Suppressor macrophage treated with lipopolysaccharide for 1 hour (primary cell): ENCODE data around the gene ITGB8.
"Not testable (repeated sequence)": the region's sequence is repeated elsewhere in the genome, so short reads cannot be mapped to it uniquely, and the experiment has no call there.

Experiments
- DNase-seq, 3 donors: peaks; one replicate each; pipeline ENCODE4 v3.0.0-alpha.2; 2020 to 2022

Gene ITGB8

GRCh38 chr7:20330239-20330927 lies at the start of gene ITGB8:
Gene ITGB8, plus strand, starts transcription at chr7:20330900. Its CDS starts 907 bp downstream, at chr7:20331807.
- DNase-seq: peak; percentile 98

DNA sequence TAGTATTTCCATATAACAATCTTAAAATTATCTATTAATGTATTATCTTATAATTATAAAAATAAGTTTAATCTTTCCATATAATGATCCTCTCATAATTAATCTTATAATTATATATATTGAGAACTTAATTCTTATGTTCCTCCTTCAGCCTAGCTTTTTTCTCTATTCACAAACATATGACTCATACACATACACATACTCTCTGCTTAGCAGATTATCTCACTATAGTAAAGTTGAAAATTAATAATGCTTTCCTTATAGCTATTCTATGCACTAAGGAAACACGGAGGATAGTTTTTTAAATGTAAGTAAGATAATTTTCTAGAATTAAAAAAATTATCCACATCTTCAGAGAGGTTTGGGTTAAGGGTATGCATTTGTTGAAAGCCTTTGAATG lies 47.7 kb upstream of the ITGB8 start:
- DNase-seq: peak in 2 of 3 donors; percentile 53 to 57

- DNase-seq: no peak
These were observed 47.3 kb upstream of the ITGB8 start for GRCh38 chr7:20283385-20283784.

DNA sequence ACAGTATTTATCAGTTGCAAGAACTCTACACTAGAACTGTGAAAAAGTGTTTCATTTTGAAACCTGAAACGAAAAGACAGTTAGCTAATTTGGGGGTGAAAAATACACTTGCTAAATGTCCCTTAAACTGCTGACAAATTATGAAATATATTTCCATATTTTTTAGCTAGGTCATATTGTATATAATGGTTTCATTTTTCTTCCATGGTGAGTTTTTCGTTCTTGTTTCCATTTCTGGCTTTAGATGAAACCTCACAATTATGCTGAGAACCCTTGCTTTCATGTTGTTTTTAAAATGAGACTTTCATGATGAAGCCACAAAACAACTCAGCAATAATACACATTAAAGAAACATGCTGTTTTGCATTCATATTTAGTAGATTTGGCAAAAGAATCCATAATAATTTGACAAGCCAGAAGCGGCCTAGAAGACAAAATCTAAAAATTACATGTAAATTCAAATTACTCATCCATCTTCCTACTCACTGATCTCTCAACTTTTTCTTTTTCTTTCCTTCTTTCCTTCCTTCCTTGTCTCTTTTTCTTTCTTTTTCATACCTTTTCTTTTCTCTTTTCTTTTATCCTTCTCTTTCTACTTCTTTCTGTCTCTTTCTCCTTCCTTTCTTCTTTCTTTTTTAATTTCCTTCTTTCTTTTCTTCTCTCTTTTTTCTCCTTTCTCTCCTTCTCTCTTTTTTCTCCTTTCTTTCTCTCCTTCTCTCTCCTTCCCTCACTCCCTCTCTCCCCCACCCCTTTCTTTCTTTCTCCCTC lies 46.5 kb upstream of the ITGB8 start:
- DNase-seq: peak in 1 of 3 donors; percentile 39

DNA sequence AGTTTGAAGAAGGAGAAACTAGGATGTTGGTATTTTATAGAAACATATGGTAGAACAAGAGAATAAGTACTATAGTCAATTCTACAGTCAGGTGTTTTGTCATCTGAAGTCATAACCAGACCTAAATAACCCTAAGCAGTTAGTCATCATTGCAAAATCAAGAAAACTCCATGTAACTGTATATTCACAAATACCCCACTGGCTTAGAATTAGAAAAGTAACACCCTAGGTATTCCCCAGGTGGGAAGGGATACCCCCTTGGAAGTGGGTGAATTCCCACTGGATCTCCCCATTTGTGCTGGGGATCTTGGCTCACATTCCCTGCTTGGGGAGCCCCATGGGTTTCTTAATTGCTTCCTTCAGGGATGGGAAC lies 45.9 kb upstream of the ITGB8 start:
- DNase-seq: peak; percentile 68 to 81 (median 75)

- DNase-seq: no peak
These were observed 43.4 kb upstream of the ITGB8 start for GRCh38 chr7:20287317-20287716.

- DNase-seq: no peak
These were observed 42.7 kb upstream of the ITGB8 start for GRCh38 chr7:20288036-20288435.

- peak in 2 of 3 donors; percentile 44 to 54 for DNase-seq
These were observed 40.1 kb upstream of the ITGB8 start for GRCh38 chr7:20290505-20291111.

DNA sequence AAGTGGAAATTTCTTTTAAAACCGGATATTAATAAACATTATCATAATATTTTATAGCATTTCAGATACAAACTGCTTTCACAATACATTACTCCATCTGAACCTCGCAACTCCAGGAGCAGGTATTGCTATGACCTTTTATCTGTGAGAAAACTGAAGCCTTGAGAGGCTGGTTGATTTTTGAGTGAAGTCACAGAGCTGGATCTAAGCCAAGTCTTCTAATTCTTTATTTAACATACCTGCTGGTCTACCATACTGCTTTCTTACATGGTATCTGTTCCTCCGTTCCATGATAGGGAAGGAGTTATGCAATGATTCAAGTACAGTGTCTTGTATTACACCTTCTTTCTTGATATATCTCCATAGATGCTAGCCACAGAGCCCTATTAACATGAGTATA lies 37.4 kb upstream of the ITGB8 start:
- DNase-seq: no peak

DNA sequence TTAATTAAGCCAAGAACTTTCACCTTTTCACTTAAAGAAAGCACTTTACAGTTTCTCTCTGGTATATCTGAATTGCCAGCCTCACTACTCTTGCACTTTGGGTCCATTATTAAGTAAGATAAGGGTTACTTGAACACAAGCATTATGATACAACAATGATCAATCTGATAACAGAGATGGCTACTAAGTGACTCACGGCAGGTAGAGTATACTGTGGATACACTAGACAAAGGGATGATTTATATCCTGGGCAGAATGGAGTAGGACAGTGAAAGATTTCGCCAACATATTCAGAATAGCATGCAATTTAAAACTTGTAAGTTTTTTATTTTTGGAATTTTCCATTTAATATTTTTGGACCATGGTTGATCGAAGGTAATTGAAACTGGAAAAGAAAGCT lies 34.3 kb upstream of the ITGB8 start:
- DNase-seq: no peak

DNA sequence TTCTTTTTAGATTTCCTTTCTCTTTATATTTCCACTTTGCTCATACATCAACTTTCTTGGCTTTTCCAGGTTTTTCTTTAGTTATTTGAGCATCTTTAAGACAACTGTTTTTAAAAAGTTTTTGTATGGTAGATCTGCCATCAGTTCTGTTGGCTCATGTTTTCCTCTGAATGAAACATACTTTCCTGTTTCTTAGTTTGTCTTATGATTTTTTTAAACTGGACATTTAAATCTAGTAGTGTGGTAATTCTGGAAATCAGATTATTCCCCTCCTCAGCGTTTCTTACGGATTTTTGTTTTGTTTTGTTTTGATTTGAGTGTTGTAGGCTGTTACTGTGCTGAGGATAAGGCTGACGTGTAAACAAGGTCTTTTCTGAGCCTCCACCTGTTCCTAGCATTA lies 33.8 kb upstream of the ITGB8 start:
- DNase-seq: peak in 2 of 3 donors; percentile 31 to 50

GRCh38 chr7:20298486-20298901 lies 32.2 kb upstream of the ITGB8 start:
- peak; percentile 16 to 66 (median 47) for DNase-seq

DNA sequence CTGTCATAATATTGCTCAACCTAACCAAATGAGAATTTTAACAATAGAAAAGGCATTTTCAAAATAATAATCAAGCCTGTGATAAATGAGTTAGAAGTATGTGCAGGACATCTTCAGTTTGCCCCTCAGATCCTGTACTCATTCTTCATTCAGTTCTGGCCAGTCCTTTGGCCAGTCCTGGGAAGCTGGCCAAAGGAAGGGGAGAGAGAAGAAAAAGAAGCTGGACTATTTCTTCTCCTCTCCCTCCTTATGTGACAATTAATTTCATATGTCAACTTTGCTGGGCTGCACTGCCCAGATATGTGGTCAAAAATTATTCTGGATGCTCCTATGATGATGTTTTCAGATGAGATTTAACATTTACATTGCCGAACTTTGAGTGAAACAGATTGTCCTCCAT lies 31.6 kb upstream of the ITGB8 start:
- DNase-seq: no peak

- peak; percentile 59 to 70 (median 70) for DNase-seq
These were observed 30.9 kb upstream of the ITGB8 start for GRCh38 chr7:20299647-20300312.

GRCh38 chr7:20301311-20301939 lies 29.3 kb upstream of the ITGB8 start:
- peak; percentile 57 to 88 (median 87) for DNase-seq

DNA sequence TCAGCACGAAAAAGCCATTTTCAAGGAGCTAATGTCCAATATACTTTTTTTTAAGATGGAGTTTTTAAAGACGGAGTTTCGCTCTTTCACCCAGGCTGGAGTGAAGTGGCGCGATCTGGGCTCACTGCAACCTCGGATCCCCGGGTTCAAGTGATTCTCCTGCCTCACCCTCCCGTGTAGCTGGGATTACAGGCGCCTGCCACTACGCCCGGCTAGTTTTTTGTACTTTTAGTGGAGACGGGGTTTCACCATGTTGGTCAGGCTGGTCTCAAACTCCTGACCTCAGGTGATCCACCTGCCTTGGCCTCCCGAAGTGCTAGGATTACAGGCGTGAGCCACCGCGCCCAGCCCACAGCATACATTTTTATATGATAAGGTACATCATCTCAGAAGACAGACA lies 28.4 kb upstream of the ITGB8 start:
- DNase-seq: not testable (repeated sequence)

DNA sequence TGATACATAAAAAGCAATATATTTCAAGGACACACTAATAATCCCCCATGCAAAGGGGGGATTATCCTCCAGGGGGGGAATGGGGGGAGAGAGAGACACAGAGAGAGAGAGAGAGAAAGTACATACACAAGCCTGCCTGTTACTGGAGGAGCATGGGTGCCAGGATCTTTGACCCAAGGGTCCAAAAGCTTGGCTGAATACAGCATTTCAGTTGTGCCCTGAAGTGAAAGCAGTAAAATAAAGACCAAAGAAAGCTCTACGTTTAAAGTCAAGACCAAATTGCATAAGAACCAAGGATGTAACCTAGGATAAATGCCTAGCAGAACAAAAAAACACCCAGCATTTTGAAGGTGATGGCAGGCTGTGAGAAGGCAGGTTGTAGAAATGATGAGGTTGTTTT lies 27.8 kb upstream of the ITGB8 start:
- no peak for DNase-seq

DNA sequence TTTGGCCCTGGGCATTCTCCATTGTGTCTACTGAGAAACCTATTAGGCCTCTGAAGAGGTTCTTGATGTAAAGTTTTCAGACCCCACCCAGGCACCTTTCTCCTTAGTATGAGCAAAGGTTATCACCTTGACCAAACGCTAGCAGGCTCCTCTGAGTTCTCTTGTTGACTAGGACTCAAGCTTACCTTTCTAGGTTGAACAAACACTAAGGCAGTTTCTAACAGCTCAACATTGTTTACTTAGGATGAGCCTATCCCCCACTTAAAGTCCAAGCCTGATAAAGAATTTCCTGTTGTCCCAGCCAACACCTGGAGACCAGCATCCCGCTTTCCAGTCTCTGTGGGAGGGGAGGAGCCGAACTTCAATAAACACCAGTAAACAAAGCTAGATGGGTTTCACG lies 26.3 kb upstream of the ITGB8 start:
- no peak for DNase-seq

DNA sequence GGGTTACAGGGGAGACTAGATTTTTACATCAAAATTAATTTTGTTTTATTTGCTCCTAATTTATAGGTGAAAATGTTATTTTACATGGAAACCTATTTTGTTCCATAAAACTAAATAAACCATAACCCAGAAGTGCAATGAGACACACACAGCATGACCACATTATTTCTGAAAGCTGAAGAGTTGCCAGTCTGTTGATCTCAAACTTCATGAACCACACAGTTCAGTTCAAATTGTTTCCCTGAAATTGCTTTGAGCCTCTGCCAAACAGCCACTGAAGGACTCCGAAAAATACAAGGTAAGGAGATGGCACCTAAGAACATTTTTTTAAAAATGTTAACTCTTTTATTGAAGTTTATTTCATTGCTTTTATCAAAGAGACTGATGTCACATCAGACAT lies 25.0 kb upstream of the ITGB8 start:
- no peak for DNase-seq

DNA sequence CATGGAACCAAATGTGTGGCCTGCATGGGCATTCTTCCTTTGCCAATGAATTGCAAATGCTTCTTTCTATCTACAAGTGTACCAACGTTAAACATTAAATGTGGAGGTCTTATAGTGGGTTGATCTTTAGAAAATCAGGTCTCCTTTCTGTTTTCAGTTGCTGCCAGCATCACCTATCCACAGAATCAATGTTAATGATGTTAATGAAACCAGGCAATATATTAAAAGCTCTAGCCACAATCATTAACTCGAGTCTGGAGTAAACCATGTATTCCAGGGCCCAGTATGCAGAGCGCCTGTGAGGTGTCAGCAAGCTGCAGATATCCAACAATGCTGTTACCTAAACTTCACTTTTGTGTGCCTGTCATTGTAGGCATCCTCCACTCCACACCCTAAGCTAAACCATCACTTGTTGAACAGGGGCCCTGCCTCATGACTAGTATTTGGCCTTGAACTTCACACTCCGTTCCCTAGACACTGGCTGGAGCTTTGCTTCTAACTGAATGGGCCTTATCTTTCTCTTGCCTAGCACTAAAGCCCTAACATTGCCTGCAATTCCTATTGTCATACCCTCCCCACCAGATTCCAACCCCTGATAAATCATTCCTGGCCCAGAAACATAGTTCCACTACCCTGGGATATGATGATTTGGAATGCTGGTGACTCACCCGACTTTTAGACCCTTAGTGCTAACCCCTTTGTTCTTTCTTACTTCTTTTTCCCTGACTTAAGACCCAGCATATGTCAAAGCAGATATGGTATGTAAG lies 24.3 kb upstream of the ITGB8 start:
- no peak for DNase-seq

DNA sequence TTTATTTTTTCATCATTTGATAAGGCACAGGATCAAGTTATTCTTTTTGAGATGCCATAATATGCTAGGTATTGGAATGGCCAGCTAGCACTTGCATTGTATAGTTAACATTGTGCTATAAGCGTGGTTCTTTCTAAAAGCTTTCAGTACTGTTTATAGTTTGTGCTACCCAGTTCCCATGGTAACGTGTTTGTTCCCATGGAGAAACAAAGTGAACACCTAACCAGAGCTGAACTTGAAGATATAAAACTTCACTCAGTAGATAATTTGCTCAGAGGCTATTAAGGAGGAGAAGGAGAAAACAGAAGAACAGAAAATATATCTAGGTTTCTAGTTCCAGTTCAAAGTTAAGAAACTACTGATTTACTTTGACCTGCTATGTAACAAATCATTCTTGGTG lies 23.6 kb upstream of the ITGB8 start:
- DNase-seq: no peak

- DNase-seq: no peak
These were observed 22.8 kb upstream of the ITGB8 start for GRCh38 chr7:20307901-20308300.
